Activated T-cell treated with anti-CD3 and anti-CD28 coated beads, Interleukin-2, amount 50 U/mL, for 48 hours (primary cell): ENCODE results near the gene BSCL2.
"Not testable (repeated sequence)": the region's sequence is repeated elsewhere in the genome, so short reads cannot be mapped to it uniquely, and the experiment has no call there.

ENCODE experiments used
- DNase-seq, 2 experiments: peaks; one replicate each; pipeline ENCODE4 v3.0.0-alpha.2; 2020

BSCL2 gene

DNA sequence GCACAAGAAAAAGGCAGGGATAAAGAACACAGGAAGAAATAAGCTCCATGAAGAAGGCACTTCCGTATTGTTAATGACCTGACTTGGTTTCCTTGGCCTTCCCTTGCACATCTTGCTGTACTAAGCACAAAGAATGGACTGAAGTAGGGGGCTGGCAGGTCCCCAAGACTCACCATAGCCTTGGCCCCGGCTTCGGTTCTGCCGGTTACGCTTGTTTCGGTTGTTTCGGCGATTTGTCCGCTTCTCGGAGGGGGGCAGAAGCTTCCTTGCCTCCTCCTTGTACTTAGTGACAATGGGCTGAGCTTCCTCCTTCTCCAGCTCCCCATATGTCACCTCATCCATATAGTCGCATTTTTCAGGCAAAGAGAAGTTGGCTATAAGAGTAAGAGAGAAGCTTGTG, 9.6 kb upstream of the BSCL2 start:
- no peak for DNase-seq

DNA sequence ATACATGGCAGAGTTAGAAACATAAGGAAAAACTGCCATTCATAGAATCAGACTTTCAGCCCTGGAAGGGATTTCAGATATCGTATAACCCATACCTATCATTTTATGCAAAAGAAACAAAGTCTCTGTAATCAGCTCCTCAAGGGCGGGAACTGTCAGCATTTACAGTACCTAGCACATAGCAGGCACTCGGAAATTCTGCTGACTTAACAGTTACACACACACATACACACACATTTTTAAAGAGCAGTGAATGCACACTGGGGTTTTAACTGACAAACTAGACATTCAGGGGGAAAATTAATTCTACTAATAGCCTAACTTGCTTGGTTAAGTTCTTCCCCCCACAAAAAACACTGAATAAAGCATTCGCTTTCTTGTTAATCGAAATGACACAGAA, 9.0 kb upstream of the BSCL2 start:
- DNase-seq: no peak

DNA sequence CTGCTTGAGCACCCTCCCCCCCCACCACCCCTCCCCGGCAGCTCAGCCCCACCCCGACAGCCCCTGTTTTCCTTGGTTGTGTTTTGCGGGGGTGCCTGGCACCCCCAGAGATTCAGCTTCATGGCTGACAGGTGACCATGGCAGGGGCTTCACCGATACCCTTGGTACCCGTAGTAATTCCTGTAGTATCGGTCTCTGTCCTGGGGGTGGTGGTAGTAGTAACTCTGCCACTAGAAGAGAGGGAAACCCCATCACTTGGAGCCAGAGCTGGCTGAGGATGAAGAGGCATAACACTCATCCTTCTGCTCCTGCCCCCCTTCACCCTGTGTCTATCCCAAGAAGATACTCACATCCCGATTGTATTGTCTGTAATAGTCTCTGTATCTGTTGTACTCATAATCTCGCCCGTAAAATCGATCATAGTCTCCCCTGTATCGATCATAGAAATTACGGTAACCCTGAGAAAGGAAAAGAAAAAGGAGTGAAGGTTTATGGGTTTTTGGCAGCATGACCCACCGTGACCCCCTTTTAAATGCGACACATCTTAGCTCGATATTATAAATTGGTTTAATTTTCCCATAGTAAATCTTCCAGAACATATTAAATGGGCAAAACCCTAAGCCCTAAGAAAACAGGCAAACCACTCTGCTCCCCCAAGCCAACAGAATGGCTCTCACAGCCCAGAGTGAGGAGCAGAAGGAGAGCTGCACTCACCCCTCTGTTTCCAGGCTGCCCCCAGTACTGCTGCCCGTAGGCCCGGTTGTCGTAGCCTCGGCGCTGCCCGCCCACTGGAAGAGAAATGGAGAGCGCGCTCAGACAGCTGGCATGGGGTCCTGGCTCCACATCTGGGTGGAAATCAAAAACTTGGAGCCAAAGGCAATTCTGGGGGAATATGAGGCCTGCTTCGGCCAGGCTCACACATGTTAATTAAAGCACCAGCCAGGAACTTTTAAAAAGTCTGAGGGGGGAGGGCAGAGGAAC, 8.2 kb upstream of the BSCL2 start:
- DNase-seq: no peak

DNA sequence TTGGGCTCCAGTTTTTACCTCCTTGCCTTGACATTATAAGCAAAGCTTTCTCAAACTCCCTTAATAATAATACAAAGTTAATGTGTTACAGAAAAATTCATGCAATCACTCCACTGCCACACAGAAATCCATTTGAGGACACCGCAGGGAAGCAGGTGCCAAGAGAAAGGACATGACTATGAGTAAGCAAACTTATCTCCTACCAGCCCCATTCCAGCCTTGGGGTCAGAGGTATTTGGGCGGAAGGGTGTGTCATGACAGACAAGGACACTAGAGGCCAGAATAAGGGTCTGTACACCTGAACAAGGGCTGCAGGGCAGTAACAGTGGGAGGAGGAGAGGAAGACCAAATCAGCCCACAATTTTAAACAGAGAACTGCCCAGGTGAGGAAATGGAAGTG, 6.1 kb upstream of the BSCL2 start:
- no peak for DNase-seq

DNA sequence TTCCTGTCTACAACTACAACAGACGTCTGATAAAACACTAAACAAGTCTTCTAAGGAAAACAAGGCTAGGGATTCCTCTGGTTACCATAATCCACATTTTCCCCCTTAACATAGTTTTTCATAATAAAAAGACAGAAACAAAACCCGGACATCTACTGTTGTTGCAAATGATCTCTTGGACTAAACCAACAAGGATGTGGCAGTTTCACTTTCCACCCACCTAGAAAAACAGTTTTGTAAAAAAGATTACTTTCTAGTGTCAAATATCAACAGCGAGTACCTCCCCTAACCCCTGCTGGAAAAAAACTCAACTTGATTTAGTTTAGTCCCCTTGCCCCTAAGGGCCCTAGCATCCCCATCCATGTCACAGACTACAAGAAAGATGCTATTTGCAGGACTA, 5.6 kb upstream of the BSCL2 start:
- no peak for DNase-seq

DNA sequence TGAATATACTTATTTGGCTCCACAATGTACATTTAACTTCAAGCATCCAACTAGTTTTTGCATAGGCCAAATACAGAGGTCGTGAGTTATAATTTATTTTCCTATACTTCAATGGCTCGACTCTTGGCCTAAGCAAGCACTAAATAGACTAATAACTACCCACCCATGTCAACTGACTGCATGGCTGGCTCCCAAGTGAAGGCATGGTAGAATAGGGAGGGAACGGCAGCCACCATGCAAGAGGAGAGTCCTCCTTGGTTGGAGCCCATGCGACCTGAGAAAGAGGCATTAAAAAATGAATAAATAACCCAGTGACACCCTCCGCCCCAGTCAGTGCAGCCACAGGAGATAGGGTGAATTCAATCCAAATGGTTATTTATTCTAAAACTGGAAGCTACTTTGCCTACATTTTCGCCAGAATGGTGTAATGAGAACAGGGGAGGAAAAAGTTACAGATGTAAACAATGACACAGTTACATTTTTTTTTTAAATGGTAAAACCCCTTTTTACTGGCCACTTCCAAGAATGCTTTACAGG, 5.1 kb upstream of the BSCL2 start:
- DNase-seq: no peak

DNA sequence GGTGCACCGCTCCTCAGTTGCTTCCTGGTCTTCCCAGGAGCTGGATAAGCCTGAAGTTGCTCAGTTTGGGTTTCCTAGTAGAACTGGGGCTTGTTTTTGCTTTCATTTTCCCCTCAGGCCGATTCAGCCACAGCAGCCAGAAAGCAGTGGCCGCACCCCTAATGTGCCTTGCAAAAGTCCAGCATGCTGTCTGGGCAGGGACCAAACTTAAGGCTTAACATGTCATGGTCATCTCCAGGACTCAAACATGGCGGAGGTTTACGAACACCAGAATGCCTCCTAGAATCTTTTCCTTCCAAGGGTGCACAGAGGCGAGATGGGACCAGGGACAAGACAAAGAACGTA, 2.7 kb upstream of the BSCL2 start:
- DNase-seq: peak in 1 of 2 experiments; percentile 62

DNA sequence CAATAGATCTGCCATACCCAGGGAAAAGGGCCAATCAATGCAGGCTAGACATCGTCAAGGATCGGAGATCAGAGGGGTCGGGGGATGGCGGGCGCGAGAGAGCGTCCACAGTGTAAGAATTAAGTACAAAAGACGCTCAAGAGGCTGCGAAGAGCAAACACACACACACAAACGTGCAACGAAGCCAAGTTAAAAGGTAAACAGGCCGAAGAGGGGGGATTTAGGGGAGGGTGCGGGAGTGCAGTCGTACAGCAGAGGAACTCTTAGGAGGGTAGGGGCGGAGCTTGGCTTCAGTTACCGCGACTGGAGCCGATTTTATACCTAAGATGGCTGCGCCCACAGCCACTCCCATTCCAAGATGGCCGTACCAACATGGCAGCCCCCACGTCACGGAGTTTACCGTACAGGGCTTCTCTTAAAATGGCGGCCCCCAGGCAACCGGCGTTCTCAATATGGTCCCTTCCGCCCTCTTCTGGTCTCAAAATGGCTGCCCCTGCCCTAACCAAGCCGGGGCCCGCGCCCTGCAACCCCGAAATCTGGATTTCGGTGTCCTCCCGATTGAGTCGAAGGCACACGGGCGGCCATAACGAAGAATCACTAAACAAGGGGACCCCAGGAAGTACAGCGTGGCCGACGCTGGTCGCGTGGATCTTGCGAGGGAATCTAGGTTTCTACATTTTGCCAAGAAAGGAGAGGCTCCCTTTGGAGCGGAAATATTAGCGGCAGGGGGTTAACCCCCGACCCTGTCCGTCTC, 2.2 kb upstream of the BSCL2 start:
- peak; percentile 95 to 96 for DNase-seq

DNA sequence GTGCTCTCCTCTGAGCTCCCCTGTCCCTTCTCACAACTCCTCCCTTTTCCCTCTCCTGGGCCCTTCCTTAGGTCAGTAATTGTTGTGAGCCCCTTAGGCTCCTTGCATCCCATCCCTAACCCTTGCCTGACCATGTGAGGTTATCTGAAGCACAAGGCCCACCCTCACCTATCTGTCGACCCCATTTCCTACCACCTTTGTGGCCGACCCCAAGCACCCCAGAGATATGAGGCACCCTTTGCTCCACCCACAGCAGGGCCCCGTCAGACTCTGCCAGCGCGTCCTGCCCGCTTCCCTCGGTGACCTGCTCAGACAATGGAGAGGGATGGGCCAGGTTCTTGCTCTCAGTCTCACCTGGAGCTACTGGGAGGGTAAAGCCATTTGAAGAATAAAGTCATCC, 1.6 kb upstream of the BSCL2 start:
- DNase-seq: peak; percentile 68 to 69

DNA sequence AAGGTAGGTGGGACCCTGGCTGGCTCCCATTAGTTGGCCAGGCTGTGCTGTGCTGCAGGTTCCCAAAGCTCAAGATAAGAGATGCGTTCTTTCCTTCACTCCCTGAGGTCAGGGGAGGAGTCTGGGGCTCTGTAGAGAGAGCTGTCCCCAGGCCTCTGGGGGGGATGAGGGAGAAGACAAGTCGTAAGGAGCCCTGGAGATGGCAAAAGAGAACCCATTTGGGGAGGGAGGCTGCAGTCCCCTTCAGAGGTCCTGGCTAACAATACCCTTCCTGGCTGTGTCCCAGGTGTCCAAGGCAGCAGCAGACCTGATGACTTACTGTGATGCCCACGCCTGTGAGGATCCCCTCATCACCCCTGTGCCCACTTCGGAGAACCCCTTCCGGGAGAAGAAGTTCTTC, 1.2 kb upstream of the BSCL2 start:
- peak in 1 of 2 experiments; percentile 36 for DNase-seq

DNA sequence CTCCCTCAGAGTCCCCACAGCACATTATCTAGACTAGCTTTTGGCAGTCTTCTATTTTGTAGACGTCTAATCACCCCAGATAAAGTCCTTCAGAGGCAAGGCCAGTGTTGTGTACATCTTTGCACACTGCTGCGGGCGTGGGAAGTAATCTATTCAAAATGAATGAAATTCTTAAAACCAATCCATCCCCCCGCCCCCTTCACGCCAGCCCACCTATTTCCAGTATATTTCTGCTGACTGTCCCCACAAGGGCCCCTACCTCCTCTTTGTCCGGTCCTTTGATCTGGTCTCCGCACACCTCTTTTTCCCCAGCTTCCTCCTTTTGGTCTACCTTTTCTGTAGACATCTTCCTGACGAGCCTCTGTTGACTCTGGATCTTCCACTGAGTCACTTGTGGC, 375 bp downstream of the BSCL2 start:
- DNase-seq: no peak

DNA sequence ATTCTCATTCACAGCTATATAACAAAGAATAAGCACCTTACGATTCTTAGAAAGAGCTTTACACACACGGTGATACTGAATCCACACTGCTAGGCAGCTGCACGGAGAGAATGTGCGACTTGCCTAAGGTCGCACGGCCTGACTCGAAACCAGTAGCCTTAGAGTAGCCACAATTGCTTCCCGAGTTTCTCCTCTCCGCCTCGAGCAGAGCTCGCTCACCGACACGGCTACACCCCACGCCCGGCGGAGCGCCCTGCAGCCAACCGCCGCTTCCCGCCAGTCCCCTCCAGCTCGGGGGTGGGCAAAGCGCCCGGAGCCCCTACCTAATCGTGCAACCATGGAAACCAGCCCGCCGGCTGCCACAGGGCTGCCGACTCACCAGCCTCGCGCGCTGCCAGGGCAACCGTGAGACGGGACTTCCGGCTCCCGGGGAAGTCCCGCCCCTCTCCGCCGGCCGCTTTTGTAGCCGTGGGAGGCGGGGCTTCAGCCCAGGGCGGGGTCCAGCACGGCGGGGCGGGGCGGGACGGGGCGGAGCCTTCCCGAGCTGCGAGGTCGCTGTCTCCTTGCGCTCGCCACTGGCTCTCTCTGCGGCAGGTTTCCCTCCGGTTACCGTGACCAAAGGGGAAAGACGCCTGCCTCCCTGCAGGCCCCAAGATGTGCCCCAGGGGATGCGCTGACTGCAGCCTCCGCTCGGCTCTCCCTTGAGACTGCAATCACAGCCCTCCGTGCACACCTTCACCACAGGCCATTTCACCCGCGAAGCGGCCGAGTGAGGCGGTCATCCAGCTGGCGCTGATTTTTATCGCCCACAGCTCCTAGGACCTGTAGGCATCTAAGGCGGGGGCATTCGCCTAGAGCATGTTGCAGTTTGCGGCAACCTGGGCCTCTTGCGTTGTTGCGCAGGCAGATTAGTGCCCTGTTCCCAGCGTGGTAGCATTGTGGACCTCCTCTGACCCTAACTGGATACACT, 1.1 kb downstream of the BSCL2 start:
- peak; percentile 93 to 95 for DNase-seq

DNA sequence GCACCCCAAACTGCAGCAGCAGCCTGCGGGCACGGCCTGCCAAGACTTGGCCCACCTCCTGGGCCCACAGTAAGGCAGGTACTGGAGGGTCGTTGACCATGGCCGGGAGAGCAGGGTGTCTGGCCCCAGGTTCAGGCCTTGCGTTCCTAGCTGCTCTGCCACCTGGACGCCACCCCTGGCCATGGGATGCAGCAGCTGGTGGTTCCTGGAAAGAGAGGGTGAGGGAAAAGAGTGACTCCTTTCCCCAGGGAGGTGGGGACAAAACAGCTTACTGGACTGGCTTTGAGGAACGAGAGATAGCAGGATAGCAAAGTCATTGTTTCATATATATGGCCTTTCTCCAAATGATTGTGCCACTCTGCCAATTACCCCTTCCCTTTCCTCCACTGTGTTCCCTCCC, 1.8 kb downstream of the BSCL2 start:
- no peak for DNase-seq

DNA sequence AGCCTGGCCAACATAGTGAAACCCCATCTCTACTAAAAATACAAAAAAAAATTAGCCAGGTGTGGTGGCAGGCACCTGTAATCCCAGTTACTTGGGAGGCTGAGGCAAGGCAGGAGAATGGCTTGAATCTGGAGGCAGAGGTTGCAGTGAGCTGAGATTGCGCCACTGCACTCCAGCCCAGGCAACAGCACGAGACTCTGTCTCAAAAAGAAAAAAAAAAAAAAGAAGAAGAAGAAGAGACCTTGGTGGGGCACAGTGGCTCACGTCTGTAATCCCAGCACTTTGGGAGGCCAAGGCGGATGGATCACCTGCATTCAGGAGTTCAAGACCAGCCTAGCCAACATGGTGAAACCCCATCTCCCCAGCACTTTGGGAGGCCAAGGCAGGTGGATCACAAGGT, 3.3 kb downstream of the BSCL2 start:
- not testable (repeated sequence) for DNase-seq

DNA sequence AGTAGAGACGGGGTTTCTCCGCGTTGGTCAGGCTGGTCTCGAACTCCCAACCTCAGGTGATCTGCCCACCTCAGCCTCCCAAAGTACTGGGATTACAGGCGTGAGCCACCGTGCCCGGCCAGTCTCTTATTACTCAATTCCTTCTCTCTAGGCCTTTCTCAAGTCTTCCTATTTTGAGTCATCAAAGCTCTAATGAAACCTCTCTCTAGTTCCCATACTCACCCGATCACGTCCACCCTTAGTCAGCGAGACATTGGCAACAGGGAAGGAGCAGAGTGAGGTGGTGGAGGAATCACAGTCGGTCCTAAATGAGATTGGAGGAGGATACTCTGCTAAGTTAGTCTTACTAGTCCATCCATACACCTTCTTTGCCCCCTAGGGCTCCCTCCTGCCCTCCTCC, 5.0 kb downstream of the BSCL2 start:
- DNase-seq: no peak

DNA sequence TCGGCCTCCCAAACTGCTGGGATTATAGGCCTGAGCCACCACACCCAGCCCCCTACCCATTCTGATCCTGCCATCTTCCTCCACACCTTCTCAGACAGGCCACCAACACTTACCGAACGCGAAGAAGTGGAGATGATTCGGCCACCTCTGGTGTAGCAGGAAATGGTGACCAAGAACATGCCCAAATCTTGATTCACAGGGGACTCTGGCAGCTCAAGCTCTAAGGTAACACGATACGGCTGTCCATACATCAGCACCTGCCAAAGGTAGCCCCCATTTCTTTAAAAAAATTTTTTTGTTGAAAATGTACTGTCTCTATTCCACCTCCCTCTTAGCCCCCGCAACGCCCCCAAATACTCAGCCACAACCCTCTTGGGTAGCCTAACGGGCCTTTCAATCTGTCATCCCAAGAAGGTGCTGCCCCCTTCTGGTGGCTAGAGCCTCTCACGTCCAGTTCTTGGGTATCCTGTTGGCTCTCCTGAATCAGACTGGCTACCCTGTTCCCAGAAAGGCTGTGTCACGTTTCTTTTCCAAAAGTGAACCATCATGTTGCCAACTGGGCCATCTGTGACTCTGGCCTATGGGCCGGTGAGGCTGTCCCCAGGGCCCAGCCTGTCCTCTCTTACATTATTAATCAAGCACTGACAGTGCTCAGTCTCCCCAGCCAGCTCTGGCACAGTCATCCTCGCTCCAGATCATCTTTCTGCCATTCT, 12.6 kb downstream of the BSCL2 start:
- peak; percentile 81 to 83 for DNase-seq

DNA sequence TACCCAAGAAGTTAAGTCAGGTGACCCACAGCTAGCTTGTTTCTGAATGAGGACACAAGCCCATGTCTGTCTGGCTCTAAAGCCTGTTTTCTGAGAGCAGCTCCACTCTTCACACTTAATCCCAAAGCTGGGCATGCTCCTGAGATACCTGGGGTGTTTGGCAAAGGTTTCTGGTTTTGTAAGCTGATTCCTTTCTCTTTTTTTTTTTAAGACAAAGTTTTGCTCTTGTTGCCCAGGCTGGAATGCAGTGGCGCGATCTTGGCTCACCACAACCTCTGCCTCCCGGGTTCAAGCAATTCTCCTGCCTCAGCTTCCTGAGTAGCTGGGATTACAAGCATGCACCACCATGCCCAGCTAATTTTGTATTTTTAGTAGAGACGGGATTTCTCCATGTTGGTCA, 13.6 kb downstream of the BSCL2 start:
- DNase-seq: not testable (repeated sequence)

DNA sequence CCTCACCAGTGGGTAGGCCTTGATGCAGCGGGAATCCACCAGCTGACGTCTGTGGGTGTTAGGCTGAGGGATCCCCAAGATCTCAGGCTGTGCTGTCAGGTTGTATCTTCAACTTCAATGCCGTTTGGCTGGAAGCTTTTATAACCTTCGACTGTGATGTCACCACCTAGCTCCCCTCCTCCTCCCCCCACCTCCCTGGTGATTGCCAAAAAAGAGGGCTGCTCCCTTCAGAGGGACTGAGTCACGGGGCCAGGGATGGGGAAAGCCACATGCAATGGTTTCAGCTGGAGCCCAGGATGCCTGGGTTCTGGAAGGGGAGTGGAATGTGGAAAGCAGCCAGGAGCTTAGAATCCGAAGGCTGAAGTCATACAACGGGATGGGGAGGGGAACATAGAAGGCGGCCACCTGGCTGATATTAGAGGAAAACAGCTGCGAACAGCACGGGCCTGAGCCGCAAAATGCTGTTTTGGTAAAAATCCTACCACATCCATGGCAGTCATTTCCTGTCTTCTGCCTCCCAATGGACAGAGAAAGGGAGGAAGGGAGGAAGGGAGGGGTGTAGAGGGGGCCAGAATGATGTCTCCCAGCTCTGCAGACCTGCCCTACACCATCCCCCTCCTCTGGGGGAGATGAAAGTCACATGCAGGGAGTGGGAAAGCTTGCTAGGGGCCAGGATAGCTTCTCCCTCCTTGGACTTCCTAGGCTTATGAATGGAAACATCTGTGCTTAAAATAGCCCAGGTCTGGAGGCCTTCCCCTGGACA, 17.6 kb downstream of the BSCL2 start, which contains the start of gene LRRN4CL:
Gene LRRN4CL, minus strand, starts transcription at position 110 of the 763 bp plus-strand sequence. CDS start 1,022 bp downstream, outside the sequence.
- DNase-seq: no peak

DNA sequence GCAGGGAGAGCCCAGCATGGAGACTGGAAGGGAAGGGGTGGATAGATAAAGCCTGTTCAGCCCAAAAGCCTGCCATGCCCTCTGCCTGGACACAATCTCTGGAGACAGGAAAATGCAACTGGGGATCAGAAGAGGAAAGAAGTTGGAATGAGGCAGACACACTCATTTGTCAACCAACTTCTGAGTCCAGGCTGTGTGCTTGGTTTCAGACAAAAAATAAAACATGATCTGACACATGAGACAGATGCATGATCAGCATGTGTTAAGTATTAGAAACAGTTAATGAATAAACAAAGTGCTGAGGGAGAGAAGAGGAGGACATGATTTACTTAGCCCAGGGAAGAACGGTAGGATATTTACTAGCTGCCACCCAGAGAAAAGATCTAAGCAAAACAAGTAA, 18.7 kb downstream of the BSCL2 start:
- no peak for DNase-seq

DNA sequence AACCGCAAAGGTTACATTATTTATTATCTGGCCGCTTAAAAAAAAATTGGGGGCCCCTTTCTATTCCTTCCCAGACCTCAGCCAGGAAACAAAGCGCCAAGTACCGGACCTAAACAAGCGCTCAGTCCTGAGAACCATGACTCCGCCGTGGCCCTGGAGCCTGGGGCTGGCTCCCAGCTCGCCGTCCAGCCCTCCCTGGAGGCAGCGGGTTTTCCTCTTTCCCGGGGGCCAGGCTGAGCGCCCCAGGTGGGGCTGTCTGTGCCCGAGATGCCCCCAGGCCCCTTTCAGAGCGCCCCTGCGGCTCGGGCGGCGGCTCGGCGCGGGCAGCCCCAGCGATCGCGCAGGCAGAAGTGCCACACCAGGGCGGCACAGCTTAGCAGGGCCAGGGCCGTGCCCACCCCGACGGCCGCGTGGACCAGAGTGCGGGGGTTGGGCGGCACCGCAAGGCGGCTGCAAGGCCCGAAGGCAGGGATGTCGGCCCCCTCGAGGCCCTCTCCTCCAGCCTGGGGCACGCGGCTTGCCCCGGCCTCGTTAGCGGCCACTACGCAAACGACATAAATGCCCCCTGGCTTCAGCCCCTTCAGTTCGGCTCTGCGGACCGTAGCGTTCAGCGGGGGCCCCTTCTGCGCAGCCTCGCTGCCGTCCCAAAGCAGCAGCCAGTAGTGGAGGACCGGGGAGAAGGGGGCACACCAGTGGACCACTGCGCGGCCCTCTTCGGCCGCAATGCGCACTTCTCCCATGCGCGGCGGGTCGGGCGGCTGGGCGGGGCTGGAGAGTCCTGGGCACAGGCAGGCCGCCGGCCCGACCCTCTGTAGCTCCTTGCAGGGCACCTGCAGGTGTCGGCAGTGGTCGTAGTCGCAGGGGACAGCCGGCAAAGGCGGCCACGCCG, 19.5 kb downstream of the BSCL2 start:
- no peak for DNase-seq
